B cell (primary cell): Measurements from ENCODE around the gene LAGE3. TPM values are rescaled to one million over a fixed set of nuclear protein-coding genes. Genes with fewer than 3 reads are reported as not detected.

Experiments
- ATAC-seq: fragments of 200-7000 bp; cut with Tn5 transposase; one replicate; pipeline ENCODE4 v1.10.0; 2021; ENCODE audit warnings: low read depth, mild to moderate bottlenecking, moderate number of reproducible peaks, moderate library complexity
- CTCF ChIA-PET: fragments of 350-600 bp; sonication (Branson Sonifier 250); formaldehyde crosslinking; loops from one replicate; lab custom pipeline; 2021; ENCODE audit warnings: antibody characterized with exemption, inconsistent platforms; lab: Charles Lee
- POLR2A ChIA-PET: fragments of 350-600 bp; sonication (Branson Sonifier 250); formaldehyde crosslinking; loops from one replicate; lab custom pipeline; 2021; ENCODE audit warnings: antibody characterized with exemption; lab: Charles Lee
- DNase-seq: peaks from one replicate; pipeline ENCODE4 v3.0.0; 2013
- H2AFZ ChIP-seq: 2 replicates; pipeline ENCODE4 v1.6.1; 2012; ENCODE audit warnings: mild to moderate bottlenecking, low read depth, low read length; ENCODE audit not compliant: insufficient read depth, poor library complexity, severe bottlenecking
- H3K27ac ChIP-seq, 2 donors: 1 replicate in 1 of 2; 2 replicates in 1 of 2; pipeline ENCODE4 v1.5.1; 2012 to 2013; ENCODE audit warnings: low read length in 2 of 2, mild to moderate bottlenecking in 2 of 2, moderate library complexity in 1 of 2
- H3K27me3 ChIP-seq, 4 experiments: fragments of 200-600 bp in 1 of 4; sonication (generic) in 1 of 4; replicated peaks in 1 of 4; 1 replicate in 2 of 4; 2 replicates in 2 of 4; pipeline versions ENCODE4 v1.6.1 to v1.7.0; 2013 to 2016; ENCODE audit warnings: low read length in 3 of 4, mild to moderate bottlenecking in 2 of 4, mixed read lengths in 1 of 4, moderate library complexity in 1 of 4; ENCODE audit not compliant: insufficient read depth in 4 of 4, control insufficient read depth in 3 of 4; ENCODE audit errors: control extremely low read depth in 1 of 4
- H3K36me3 ChIP-seq, 2 experiments: replicated peaks in 1 of 2; 1 replicate in 1 of 2; 2 replicates in 1 of 2; pipeline versions ENCODE4 v1.6.1 to v1.7.1; 2013; ENCODE audit warnings: low read length in 1 of 2; ENCODE audit not compliant: insufficient read depth in 2 of 2, control insufficient read depth in 1 of 2; ENCODE audit errors: control extremely low read depth in 1 of 2, extremely low read depth in 1 of 2
- H3K4me1 ChIP-seq, 2 donors: fragments of 200-600 bp in 1 of 2; sonication (generic) in 1 of 2; 1 replicate in 1 of 2; 2 replicates in 1 of 2; pipeline versions ENCODE4 v1.5.1 to v1.6.1; 2013 to 2017; ENCODE audit warnings: low read length in 2 of 2; ENCODE audit not compliant: control insufficient read depth in 2 of 2, insufficient read depth in 2 of 2
- H3K4me2 ChIP-seq: replicated peaks from 2 replicates; pipeline ENCODE3; 2012; ENCODE audit warnings: mild to moderate bottlenecking, low read depth, low read length; ENCODE audit not compliant: poor library complexity, severe bottlenecking
- H3K4me3 ChIP-seq, 5 experiments: fragments of 200-600 bp in 1 of 5; sonication (generic) in 1 of 5; 1 replicate in 3 of 5; 2 replicates in 2 of 5; pipeline versions ENCODE4 v1.5.1 to v1.7.0; 2011 to 2016; ENCODE audit warnings: low read length in 4 of 5, mild to moderate bottlenecking in 4 of 5, low read depth in 2 of 5, control low read depth in 1 of 5, moderate library complexity in 1 of 5; ENCODE audit not compliant: insufficient read depth in 1 of 5; ENCODE audit errors: control extremely low read depth in 1 of 5, extremely low read depth in 1 of 5
- H3K79me2 ChIP-seq: fragments of 200-600 bp; sonication (generic); one replicate; pipeline ENCODE4 v1.6.0; 2016; ENCODE audit warnings: low read length; ENCODE audit not compliant: control insufficient read depth, insufficient read depth
- H3K9ac ChIP-seq: fragments of 200-600 bp; sonication (generic); 2 replicates; pipeline ENCODE4 v1.6.1; 2017; ENCODE audit warnings: mild to moderate bottlenecking, low read length, moderate library complexity
- H3K9me3 ChIP-seq, 3 donors: one replicate each; pipeline versions ENCODE4 v1.6.1 to v1.7.1; 2013; ENCODE audit warnings: low read length in 2 of 3; ENCODE audit not compliant: control insufficient read depth in 2 of 3, insufficient read depth in 1 of 3; ENCODE audit errors: control extremely low read depth in 1 of 3
- H4K20me1 ChIP-seq: 2 replicates; pipeline ENCODE4 v1.6.0; 2012; ENCODE audit warnings: mild to moderate bottlenecking, low read length; ENCODE audit not compliant: insufficient read depth, control insufficient read depth, poor library complexity, severe bottlenecking
- H3K27ac Mint-ChIP-seq: one replicate; pipeline ENCODE4 v1.8.0; 2021; ENCODE audit warnings: mixed read lengths
- H3K27me3 Mint-ChIP-seq: one replicate; pipeline ENCODE4 v1.8.0; 2021; ENCODE audit warnings: mixed read lengths
- H3K4me1 Mint-ChIP-seq: one replicate; pipeline ENCODE4 v1.8.0; 2021; ENCODE audit warnings: mixed read lengths
- H3K4me3 Mint-ChIP-seq: one replicate; pipeline ENCODE4 v1.8.0; 2021; ENCODE audit warnings: mixed read lengths
- H3K9me3 Mint-ChIP-seq: one replicate; pipeline ENCODE4 v1.8.0; 2022; ENCODE audit warnings: mixed read lengths; ENCODE audit not compliant: insufficient read depth
- EZH2 ChIP-seq: IDR thresholded peaks from 2 replicates; pipeline ENCODE4 v1.6.1; 2012; ENCODE audit warnings: borderline replicate concordance, low read depth, mild to moderate bottlenecking, moderate library complexity, low read length; ENCODE audit not compliant: insufficient read depth, poor library complexity, severe bottlenecking
- whole genome bisulfite sequencing: methylation state at CpG from one replicate; pipeline ENCODE4 v1.1.5; 2013; ENCODE audit warnings: missing lambda C conversion rate; ENCODE audit not compliant: insufficient coverage; 5-methylcytosine and 5-hydroxymethylcytosine counted together
- intact Hi-C: fragments of 100-400 bp; cut with micrococcal nuclease; formaldehyde crosslinking; loops from one replicate; pipeline ENCODE4 v1.10.0; 2022
- polyA plus RNA-seq: library from polyadenylated mRNA; depleted of rRNA; stranded (reverse); fragments of >200 nt; gene quantifications from 2 replicates; pipeline ENCODE4 v1.2.3, GENCODE V29; 2012
- total RNA-seq, 2 donors: library from RNA; stranded (reverse); fragments of 120-200 nt in 1 of 2; gene quantifications; 1 replicate in 1 of 2; 2 replicates in 1 of 2; pipeline versions ENCODE4 v1.2.3 to v1.2.4, GENCODE V29; 2013 to 2022
- TF ChIP-seq, protein P1 (sequence below): fragments of 200-600 bp; IDR thresholded peaks from one replicate; pipeline ENCODE4 v1.8.0; 2022; ENCODE audit warnings: antibody characterized with exemption, mild to moderate bottlenecking

Gene LAGE3
- total and polyA plus RNA-seq, 2 donors (not counting 1 experiment from before 2014, with no cell fraction given): 17.0 to 19.9 TPM

DNA sequence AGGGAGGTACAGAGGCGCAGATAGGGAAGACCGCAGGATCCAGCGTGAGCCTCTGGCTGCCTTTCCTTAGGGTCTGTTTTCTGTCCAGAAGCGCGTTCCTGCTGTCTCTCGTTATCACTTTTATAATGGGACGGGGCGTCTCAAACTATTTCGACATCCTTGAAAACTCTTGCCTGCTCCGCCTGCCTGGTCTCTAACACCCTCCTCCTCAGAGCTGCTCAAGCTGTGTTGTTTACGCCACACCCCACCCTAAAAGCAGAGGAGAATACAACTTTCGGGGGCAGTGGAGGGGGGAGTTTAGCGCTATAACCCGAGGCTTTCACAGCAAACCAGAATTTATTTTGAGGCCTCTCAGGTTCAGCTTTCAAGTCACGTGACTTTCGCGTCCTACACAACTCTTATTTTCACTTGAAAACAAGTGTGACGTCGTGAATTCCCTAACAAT is 37.6 kb upstream of the LAGE3 start:
- no peaks in the 10 kb centered on the region for H3K27me3 Mint-ChIP-seq
- H3K27ac ChIP-seq: peak overlapping the region; percentile 67 to 71
- H4K20me1 ChIP-seq: no peaks in the 10 kb centered on the region
- H3K79me2 ChIP-seq: peaks cover 6% of the 10 kb centered on the region
- H3K27ac Mint-ChIP-seq: peak overlapping the region; percentile 94
- peak overlapping the region; percentile 80 for H3K4me2 ChIP-seq
- H3K36me3 ChIP-seq: no peaks in the 10 kb centered on the region
- H3K4me3 Mint-ChIP-seq: peak overlapping the region; percentile 89
- intact Hi-C loops: loop anchor here (1.0 to 5.0 kb wide), 5 partner anchors 26 to 144 kb away; partner anchors contain the start of genes FLNA, LAGE3, PLXNA3 and RPL10
- no peaks in the 10 kb centered on the region for H3K9me3 ChIP-seq
- H2AFZ ChIP-seq: peak overlapping the region; percentile 69
- DNase-seq (no peak), ATAC-seq (no peak)
- POLR2A ChIA-PET: interaction anchor here (0.5 to 2.5 kb wide), 6 partner anchors 8 to 119 kb away, joined by 3 to 13 read pairs (median 6); partner anchors contain the start of genes RPL10, SLC10A3 and UBL4A
- peak overlapping the region; percentile 22 to 61 (median 55) for H3K4me3 ChIP-seq
- TF ChIP-seq EZH2: no peak
- TF ChIP-seq, protein P1, sequence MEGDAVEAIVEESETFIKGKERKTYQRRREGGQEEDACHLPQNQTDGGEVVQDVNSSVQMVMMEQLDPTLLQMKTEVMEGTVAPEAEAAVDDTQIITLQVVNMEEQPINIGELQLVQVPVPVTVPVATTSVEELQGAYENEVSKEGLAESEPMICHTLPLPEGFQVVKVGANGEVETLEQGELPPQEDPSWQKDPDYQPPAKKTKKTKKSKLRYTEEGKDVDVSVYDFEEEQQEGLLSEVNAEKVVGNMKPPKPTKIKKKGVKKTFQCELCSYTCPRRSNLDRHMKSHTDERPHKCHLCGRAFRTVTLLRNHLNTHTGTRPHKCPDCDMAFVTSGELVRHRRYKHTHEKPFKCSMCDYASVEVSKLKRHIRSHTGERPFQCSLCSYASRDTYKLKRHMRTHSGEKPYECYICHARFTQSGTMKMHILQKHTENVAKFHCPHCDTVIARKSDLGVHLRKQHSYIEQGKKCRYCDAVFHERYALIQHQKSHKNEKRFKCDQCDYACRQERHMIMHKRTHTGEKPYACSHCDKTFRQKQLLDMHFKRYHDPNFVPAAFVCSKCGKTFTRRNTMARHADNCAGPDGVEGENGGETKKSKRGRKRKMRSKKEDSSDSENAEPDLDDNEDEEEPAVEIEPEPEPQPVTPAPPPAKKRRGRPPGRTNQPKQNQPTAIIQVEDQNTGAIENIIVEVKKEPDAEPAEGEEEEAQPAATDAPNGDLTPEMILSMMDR: no peak
- 30% methylated on average over 5 of the region's 19 CpGs for WGBS
- no peaks in the 10 kb centered on the region for H3K27me3 ChIP-seq
- H3K9me3 Mint-ChIP-seq: no peaks in the 10 kb centered on the region
- H3K9ac ChIP-seq: peak overlapping the region; percentile 65
- H3K4me1 Mint-ChIP-seq: peaks cover 17% of the 10 kb centered on the region
- CTCF ChIA-PET: interaction anchor here (0.8 to 1.5 kb wide), 5 partner anchors 11 to 417 kb away, joined by 3 to 9 read pairs (median 5); partner anchors contain the start of genes RPL10 and SLC10A3
- H3K4me1 ChIP-seq: peaks cover 4 to 16% of the 10 kb centered on the region in 2 donors
